NCI-H82 (cell line): Measurements from ENCODE around the gene BACH1.

Source experiments
- DNase-seq: peaks from one replicate; lab custom pipeline; 2025; lab: John Stamatoyannopoulos, UW

BACH1 gene

GRCh38 chr21:29382030-29382654, 83.4 kb downstream of the BACH1 start:
- no peak for DNase-seq

GRCh38 chr21:29384683-29385359, 86.1 kb downstream of the BACH1 start:
- DNase-seq, result no peak

GRCh38 chr21:29385934-29386520, 87.3 kb downstream of the BACH1 start:
- DNase-seq, result no peak

GRCh38 chr21:29386803-29387202, 88.1 kb downstream of the BACH1 start:
- no peak for DNase-seq

GRCh38 chr21:29387598-29387997, 88.9 kb downstream of the BACH1 start:
- no peak for DNase-seq

- no peak for DNase-seq
Measured at GRCh38 chr21:29389136-29389535, 90.4 kb downstream of the BACH1 start.

GRCh38 chr21:29390778-29391177, 92.1 kb downstream of the BACH1 start:
- DNase-seq, result no peak

GRCh38 chr21:29394051-29394450, 95.3 kb downstream of the BACH1 start:
- DNase-seq, result no peak
